GM12873 (cell line): Measurements from ENCODE around the gene SLC1A2.

ENCODE experiments used
- TF ChIP-seq, protein P1 (sequence below): IDR thresholded peaks from 2 replicates; pipeline ENCODE4 v1.5.1; 2012; ENCODE audit warnings: low read depth, mild to moderate bottlenecking, moderate library complexity, low read length, control low read depth; ENCODE audit not compliant: insufficient read depth; ENCODE audit errors: missing control alignments

The SLC1A2 gene

DNA sequence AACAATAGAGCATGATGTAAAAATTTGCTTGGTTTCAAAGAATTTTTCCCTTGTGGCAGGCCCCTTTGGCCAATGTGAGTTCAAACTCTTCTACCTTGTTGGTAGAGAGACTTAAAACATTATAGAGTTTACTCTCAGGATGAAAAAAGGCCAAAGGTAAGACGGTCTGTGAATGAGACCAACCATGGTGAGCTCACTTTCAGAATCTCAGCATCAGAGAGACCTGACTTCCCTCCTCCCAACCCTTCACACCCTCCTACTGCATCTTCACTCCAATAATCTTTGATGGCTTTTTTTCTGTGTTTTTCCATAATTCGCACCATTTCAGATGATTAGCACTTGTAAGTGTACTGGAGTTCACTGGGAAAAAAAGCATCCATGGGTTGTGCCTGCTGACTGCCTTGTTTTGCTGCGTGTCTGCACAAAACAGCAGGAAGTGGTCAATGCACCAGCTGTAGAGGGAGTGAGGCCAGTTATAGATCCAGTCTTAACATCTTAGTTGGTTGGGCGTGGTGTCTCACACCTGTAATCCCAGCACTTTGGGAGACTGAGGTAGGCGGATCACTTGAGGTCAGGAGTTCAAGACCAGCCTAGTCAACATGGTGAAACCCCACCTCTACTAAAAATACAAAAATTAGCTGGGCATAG lies 64.1 kb downstream of the SLC1A2 start:
- TF ChIP-seq, protein P1, sequence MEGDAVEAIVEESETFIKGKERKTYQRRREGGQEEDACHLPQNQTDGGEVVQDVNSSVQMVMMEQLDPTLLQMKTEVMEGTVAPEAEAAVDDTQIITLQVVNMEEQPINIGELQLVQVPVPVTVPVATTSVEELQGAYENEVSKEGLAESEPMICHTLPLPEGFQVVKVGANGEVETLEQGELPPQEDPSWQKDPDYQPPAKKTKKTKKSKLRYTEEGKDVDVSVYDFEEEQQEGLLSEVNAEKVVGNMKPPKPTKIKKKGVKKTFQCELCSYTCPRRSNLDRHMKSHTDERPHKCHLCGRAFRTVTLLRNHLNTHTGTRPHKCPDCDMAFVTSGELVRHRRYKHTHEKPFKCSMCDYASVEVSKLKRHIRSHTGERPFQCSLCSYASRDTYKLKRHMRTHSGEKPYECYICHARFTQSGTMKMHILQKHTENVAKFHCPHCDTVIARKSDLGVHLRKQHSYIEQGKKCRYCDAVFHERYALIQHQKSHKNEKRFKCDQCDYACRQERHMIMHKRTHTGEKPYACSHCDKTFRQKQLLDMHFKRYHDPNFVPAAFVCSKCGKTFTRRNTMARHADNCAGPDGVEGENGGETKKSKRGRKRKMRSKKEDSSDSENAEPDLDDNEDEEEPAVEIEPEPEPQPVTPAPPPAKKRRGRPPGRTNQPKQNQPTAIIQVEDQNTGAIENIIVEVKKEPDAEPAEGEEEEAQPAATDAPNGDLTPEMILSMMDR = no peak

DNA sequence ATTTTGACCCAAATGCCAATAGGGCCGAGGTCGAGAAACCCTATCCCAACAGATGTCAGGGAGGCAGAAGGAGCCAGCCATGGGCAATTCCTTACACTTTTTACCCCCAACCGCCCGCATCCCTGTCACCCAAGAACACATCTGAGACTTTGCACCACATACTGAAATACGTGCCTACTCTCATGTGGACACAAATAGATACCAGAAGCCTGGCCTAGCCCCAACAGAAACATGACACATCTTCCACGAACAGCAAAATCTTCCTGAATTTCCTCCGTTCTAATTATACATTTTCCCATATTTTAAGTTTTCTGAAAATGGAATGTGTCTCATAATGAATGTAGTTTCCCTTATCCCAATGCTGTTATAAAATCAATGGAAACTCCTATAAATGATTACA lies 64.7 kb downstream of the SLC1A2 start:
- TF ChIP-seq, protein P1 = no peak

DNA sequence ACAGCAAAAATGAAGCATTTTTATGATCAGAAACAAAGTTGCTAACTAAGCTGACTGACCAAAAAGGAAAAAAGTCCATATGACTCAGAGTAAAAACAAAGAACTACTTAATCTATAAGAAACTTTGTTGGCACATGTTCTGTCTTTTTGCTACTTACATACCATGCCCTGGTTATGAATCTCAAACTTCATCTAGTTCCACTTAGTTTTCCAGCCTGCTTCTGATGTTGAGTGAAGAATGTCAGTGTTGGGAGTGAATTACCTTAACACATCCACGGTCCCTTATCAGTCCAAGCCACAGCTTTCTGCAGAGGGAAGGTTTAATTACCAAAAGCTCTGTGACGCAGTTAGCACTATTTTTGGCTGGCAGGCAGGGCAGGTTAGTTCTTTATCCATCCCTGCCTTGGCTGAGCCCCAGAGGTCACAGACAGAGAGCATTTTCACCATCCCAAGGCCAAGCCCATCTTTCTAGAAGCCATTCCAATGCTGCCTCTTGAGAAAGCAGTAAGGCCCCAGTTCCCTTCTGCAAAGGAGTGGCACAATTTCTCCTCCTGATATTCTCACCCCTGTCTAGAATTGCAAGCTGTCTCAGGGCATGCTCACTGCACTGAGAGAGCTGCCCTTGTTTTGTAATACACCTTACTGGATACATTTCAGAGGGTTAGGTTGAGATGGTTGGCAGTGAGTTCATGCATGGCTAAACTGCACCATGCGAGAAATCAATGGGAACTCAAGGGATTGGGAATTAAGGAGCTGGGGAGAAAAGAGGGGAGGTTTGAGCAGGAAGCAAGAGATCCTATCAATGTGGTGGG lies 67.1 kb downstream of the SLC1A2 start:
- TF ChIP-seq, protein P1 = no peak

DNA sequence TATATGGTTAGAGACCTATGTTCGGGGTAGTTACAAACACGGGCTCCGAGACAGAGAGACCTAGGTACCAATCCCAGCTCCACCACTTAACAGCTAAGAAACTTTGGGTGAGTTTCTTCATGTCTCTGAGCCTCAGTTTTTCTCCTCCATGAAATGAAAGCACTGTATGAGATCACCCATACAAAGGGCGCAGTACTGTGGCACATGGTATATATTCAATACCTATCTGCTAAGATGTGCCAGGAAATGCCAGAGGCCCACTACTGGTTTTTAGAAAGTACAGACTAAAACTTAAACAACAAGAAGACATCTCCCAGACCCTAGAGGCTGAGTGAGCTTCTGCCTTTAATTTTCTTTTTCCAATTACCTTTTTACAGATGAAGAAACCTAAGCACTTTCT lies 69.5 kb downstream of the SLC1A2 start:
- TF ChIP-seq, protein P1 = no peak

DNA sequence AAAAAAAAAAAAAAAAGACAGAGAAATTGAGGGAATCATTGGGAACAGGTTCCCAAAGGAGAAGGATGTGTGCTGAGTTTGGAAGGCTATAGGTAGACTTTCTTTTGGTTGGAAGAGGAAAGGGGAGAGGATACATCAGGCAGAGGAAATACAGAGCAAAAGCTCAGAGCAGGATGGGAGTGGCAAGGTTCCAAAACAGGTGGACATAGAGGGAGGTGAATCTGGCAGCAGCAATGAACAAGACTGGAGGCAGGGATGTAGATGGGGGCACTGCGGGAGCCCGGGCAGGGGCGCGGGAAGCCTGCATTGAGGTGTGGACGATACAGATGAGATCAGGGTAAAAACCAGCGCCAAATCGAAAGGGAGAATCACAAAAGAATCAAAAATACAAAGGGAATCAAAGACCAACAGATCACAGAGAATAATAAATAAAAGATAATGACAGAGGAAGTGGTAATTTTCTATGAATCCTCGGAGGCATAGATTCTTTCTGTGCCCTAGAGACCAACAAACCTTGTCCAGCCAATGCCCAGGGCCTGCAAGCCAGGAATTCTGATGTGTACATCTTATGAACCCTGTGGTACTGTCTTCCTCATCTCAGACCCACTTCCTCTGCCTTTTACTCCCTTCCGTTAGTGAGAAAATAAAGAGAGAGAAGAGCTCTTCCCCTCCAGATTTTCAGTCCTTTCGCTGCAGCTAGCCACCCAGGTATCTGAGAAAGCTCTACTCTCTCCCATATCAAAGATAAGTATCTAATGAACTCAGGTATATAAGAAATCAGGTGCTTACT lies 70.3 kb downstream of the SLC1A2 start:
- TF ChIP-seq, protein P1 = no peak

DNA sequence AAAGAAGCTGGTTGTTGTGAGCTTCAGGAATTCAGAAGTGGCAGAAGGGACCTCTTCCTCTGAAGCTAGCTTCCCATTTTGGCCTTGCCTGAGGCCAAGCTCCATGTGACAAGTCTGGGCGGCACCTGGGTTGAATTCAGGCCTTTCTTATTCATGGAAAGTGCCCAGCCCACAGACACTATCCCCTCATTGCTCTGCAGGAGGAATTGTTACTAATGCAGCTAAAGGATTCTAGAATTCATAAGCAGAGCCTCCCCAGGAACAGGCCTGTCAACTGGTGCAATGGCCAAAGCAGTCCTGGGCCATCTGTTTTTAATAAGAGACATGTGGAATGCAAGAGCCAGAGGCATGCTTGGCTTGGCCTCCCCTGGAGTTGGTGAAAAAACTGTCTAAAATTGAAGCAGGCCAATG lies 71.4 kb downstream of the SLC1A2 start:
- TF ChIP-seq, protein P1 = no peak
